Stimulated activated CD8-positive, alpha-beta memory T cell treated with anti-CD3 and anti-CD28 coated beads, Interleukin-7, amount 100 ng/mL, for 1 hour (primary cell): ENCODE measurements around the gene SLAMF9.

Experiments
- DNase-seq, 2 donors: peaks; one replicate each; pipeline ENCODE4 v3.0.0-alpha.2; 2020; ENCODE audit warnings: low read depth in 2 of 2

Gene SLAMF9

DNA sequence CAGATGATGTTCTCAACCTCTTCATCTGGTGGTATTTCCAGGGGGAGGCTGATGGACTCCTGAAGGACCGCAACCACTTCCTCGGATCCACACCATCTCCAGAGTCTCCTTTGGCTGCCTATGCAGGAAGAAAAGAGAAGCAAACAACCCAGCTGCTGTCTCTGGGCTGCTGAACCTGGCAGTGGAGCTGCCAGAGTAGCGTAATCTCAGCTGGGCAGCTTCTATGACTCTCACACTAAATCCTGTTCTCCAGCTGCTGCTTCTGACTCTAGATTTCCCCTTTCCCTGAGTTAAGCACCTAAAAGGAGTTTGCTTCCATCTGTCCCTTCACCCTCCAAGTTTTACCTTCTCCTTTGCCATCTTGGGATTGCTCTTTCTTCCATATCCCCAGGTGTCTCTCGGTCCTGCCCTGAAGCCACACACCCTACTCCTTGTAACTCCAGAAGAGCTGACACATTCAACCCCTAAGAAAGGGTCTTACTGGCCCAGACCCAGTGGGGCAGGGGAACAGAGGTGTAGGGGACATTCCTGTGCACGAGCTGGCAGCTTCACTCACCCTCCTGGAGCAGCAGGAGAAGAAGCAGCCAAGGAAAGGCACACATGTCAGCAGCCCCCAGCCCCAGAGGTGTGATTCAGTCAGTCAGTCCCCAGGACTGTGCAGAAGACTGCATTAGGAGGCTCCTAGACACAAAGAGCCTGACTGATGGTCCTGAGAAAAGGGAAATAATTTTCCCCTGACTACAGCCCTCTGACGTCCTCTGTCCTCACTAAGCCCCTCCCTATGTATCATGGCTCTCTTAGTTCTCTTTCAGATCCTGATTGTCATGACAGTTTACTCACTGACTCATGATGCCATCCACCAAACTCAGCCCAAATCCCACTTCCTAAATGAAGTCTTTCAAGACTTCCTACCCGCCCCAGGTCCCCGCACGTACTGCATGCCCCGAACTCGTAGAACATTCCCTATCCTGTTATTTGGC is at the start of gene SLAMF9:
Gene SLAMF9 (minus strand): TSS at position 702 of the 980 bp plus-strand sequence. CDS start 100 bp downstream, at position 602.
- no peak for DNase-seq

DNA sequence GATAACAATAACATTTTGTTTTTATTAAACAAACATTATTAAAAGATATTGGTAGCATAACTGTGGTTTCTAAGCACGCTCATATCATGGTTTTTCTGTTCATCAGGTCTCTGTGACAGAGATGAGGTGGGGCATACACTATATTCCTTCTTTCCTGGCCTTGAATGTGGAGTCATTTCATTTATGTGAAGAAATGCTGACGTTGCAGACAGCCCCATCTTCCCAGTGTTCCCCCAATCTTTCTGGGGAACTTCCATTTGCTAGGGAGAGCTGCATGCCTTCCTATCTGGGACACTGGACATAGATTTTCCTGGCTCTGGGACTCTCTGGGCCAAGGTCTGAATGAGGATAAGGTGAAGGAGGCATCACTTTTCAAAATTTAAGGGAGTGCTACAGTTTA is 47.4 kb upstream of the SLAMF9 start:
- DNase-seq = no peak

DNA sequence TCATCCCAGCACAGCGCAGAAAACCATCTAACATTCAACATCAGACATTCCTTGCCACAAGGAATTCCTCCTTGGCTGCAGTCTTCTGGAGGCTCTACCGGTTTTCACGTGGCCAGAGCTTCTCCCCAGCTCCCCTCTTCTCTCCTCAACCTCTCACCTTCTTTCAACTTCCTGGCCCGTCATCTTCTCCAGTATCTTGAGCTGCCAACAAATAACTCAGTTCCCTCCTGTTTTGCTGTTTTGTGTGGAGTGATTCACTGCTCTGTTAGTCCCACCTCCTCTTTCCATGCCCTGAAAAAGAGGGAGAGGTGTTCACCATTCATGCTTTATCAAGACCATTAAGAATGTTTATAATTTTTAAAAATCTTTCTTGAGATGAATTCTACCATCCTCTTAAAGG is 45.2 kb upstream of the SLAMF9 start:
- DNase-seq = no peak

DNA sequence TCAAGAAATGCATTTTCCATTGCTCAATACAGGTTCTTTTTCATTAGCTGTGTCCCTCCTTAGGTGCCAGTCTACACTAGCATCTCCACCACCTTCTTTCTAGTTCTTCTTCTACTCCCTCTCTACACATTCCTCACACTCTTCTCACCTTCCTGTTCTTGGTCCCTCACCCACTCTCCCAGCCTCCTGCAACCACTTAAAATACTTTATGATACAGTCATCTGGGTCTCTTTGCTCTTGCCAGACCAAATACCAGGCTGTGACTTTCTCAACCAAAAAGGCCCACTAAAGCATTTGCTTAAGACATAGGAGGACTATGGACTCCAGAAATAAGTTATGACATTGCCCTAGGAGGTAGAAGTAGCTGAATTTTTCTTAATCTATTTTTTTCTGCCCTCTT is 42.6 kb upstream of the SLAMF9 start:
- no peak for DNase-seq

DNA sequence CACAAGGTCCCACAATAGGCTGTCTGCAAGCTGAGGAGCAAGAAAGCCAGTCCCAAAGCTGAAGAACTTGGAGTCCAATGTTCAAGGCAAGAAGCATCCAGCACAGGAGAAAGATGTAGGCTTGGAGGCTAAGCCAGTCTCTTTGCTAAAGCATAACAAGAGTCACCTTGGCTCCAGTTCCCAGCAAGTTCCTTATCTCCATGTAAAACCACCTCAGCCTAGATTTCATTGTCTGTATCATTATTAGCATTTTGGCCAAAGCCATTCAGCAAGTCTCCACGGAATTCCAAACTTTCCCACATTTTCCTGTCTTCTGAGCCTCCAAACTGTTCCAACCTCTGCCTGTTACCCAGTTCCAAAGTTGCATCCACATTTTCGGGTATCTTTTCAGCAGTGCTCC is 40.9 kb upstream of the SLAMF9 start:
- DNase-seq = no peak

GRCh38 chr1:159993911-159994310 is 39.9 kb upstream of the SLAMF9 start:
- no peak for DNase-seq

GRCh38 chr1:159992161-159992560 is 38.1 kb upstream of the SLAMF9 start:
- DNase-seq = no peak

DNA sequence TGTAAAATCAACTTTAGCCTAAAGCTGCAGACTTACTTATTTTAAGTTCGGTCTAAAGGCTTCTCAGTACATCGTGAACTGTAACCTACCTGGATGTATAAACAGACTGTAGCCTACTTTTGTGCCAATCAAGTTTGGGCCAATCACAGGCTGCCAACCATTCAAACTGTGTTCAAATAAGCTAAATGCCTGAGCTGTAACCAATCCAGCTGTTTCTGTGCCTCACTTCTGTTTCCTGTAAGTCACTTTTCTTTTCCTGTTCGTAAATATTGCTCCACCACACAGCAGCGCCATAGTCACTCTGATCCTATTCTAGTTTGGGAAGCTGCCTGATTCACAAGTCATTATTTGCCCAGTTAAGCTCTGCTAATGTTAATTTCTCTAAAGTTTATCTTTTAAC is 37.5 kb upstream of the SLAMF9 start:
- no peak for DNase-seq

- DNase-seq = no peak
Measured at GRCh38 chr1:159990005-159990404, 36.0 kb upstream of the SLAMF9 start.

GRCh38 chr1:159989581-159989980 is 35.5 kb upstream of the SLAMF9 start:
- no peak for DNase-seq

DNA sequence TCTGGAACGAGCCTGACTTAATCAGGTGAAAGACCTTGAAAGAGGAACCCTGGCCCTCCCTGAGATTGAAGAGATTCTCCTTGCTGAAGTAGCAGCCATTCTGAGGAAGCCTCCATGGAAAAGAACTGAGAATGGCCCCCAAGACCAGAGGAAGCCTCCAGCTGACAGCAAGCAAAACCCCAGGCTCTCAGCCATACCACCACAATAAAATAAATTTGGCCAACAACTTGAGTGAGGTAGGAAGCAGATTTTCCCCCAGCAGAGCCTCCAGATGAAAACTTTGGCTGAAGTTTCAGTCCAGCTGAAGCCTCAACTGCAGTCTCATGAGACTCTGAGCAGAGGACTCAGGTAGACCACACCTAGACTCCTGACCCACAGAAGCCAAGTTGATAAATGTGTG is 34.0 kb upstream of the SLAMF9 start:
- DNase-seq = no peak

GRCh38 chr1:159987186-159987585 is 33.1 kb upstream of the SLAMF9 start:
- DNase-seq = no peak

DNA sequence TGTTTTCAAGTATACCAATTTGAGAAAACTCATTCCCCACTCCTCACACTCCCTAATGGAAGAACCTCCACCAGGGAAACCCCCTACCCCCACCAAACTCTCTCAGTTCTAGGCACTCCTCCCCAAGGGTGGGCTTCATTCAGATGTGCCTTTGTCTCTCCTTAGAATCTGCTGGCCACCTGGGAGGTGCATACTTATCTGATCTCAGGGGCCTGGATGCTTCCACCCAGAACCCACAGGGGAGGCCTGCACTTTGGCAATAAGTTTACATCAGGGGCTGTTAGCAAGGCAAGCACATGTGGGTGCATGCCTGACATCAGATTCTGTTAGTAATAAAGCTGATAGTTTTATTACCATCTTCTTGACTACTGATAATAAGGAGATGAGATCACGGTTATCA is 32.5 kb upstream of the SLAMF9 start:
- no peak for DNase-seq

GRCh38 chr1:159986093-159986492 is 32.1 kb upstream of the SLAMF9 start:
- DNase-seq = no peak

DNA sequence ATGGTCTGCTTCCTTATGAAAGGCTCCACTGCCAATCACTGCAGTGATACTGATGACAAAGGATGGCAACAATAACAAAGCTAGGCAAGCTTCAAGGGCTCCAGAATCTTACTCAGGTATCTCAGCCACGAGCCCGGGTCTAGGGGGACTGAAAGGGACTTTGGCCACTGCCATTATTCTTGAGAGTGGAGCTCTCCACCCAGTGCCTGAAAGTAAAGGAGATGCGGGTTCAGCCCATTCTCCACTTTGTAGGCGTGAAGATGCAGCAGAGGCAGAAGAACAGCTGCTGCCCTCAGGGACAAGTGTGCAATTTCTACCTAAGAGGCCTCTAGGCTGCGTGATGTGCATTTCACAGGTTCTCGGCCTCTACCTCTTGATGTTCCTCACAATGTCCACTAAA is 31.4 kb upstream of the SLAMF9 start:
- DNase-seq = no peak

GRCh38 chr1:159983681-159984080 is 29.6 kb upstream of the SLAMF9 start:
- no peak for DNase-seq

GRCh38 chr1:159982280-159982679 is 28.2 kb upstream of the SLAMF9 start:
- DNase-seq = no peak

GRCh38 chr1:159981351-159982055 is 27.5 kb upstream of the SLAMF9 start:
- DNase-seq = no peak

- no peak for DNase-seq
Measured at GRCh38 chr1:159980786-159981185, 26.7 kb upstream of the SLAMF9 start.

DNA sequence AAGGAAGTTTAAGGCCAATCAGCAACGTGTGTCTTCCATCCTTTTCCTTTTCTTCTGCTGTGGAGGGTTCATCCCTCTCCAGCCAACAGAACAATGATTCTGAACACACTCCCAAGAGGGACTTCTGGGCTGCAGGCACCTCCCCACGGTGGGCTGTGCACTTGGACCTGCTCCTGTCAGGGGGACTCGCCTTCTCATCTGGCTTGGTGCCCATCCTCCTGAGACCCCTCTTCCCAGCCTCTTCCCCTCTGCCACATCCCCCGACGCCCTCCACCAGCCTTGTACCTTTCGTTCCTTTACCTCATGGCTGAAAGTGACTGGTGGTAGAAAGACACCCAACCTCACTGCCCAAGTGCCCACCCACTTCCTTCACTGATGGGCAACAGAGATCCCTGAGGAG is 26.0 kb upstream of the SLAMF9 start:
- no peak for DNase-seq

- no peak for DNase-seq
Measured at GRCh38 chr1:159979257-159979656, 25.2 kb upstream of the SLAMF9 start.

DNA sequence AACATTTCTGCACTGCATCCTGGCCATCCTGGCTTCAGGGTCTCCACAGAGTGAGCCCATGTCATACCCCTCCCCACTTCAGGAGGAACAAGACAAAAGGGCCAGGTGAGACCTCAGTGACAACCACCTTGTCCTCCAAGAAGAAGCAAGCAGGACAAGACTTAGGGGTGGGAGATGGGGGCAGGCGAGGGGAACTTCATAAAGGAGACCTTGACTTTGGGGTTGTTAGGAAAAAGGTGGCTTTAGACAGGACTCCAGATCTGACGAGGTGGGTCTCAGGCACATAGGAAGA is 24.0 kb upstream of the SLAMF9 start:
- DNase-seq = no peak
